Keratinocyte (primary cell): ENCODE data around the gene NEXN. TPM values are rescaled to one million over a fixed set of nuclear protein-coding genes. Genes with fewer than 3 reads are reported as not detected.

ENCODE experiments used
- DNase-seq: peaks from one replicate; pipeline ENCODE4 v3.0.0-alpha.2; 2011; ENCODE audit warnings: low read depth, missing footprints, low spot score
- FAIRE-seq: peaks from 2 replicates; lab custom pipeline; 2011; peaks lifted over from hg19 to GRCh38; lab: Jason Lieb, UNC
- H2AFZ ChIP-seq: 2 replicates; pipeline ENCODE4 v1.6.0; 2012; ENCODE audit warnings: low read length, control low read depth, inconsistent platforms; ENCODE audit not compliant: control insufficient read depth
- H3K27ac ChIP-seq: 2 replicates; pipeline ENCODE4 v1.5.1; 2011; ENCODE audit warnings: low read length; ENCODE audit not compliant: control insufficient read depth, insufficient read depth
- H3K27me3 ChIP-seq: 3 replicates; pipeline ENCODE4 v1.6.0; 2011; ENCODE audit warnings: low read length; ENCODE audit not compliant: control insufficient read depth, insufficient read depth; ENCODE audit errors: extremely low read depth
- H3K36me3 ChIP-seq, 2 experiments: 2 replicates in 1 of 2; 3 replicates in 1 of 2; pipeline ENCODE4 v1.5.1; 2011; ENCODE audit warnings: low read length in 2 of 2, mild to moderate bottlenecking in 1 of 2; ENCODE audit not compliant: control insufficient read depth in 2 of 2, insufficient read depth in 2 of 2; ENCODE audit errors: extremely low read depth in 1 of 2
- H3K4me1 ChIP-seq: 3 replicates; pipeline ENCODE4 v1.5.1; 2011; ENCODE audit warnings: low read length; ENCODE audit not compliant: control insufficient read depth, insufficient read depth; ENCODE audit errors: extremely low read depth
- H3K4me2 ChIP-seq: 3 replicates; pipeline ENCODE4 v1.6.0; 2011; ENCODE audit warnings: low read depth, low read length; ENCODE audit not compliant: control insufficient read depth, insufficient read depth; ENCODE audit errors: extremely low read depth
- H3K4me3 ChIP-seq, 3 experiments: fragments of 200-600 bp in 1 of 3; sonication (generic) in 1 of 3; 2 replicates in 2 of 3; 3 replicates in 1 of 3; pipeline ENCODE4 v1.5.1; 2011 to 2016; ENCODE audit warnings: low read length in 3 of 3, mild to moderate bottlenecking in 3 of 3, control low read depth in 2 of 3, inconsistent platforms in 1 of 3, low read depth in 1 of 3, mixed read lengths in 1 of 3, mixed run types in 1 of 3, moderate library complexity in 1 of 3; ENCODE audit not compliant: control insufficient read depth in 2 of 3, insufficient read depth in 2 of 3; ENCODE audit errors: extremely low read depth in 1 of 3
- H3K79me2 ChIP-seq: 2 replicates; pipeline ENCODE4 v1.6.0; 2012; ENCODE audit warnings: low read length; ENCODE audit not compliant: control insufficient read depth, insufficient read depth
- H3K9ac ChIP-seq: 3 replicates; pipeline ENCODE4 v1.6.0; 2011; ENCODE audit warnings: low read length; ENCODE audit not compliant: control insufficient read depth, insufficient read depth; ENCODE audit errors: extremely low read depth
- H3K9me1 ChIP-seq: 3 replicates; pipeline ENCODE4 v1.6.0; 2011; ENCODE audit warnings: low read length; ENCODE audit not compliant: control insufficient read depth, insufficient read depth; ENCODE audit errors: extremely low read depth
- H3K9me3 ChIP-seq: 2 replicates; pipeline ENCODE4 v1.5.1; 2012; ENCODE audit warnings: low read depth, low read length; ENCODE audit not compliant: control insufficient read depth
- H4K20me1 ChIP-seq: 3 replicates; pipeline ENCODE4 v1.6.0; 2011; ENCODE audit warnings: low read length; ENCODE audit not compliant: control insufficient read depth, insufficient read depth; ENCODE audit errors: extremely low read depth
- CTCF ChIP-seq, 3 experiments: IDR thresholded peaks in 1 of 3; conservative IDR thresholded peaks in 1 of 3; optimal IDR thresholded peaks in 1 of 3; 2 replicates in 2 of 3; 3 replicates in 1 of 3; pipeline versions ENCODE3 to v1.5.1; 2011; ENCODE audit warnings: low read length in 3 of 3, mild to moderate bottlenecking in 3 of 3, moderate library complexity in 2 of 3, control low read depth in 1 of 3, inconsistent platforms in 1 of 3; ENCODE audit not compliant: insufficient read depth in 2 of 3; ENCODE audit errors: extremely low read depth in 1 of 3
- EZH2 ChIP-seq: IDR thresholded peaks from one replicate; pipeline ENCODE4 v1.6.1; 2012; ENCODE audit warnings: inconsistent platforms, mild to moderate bottlenecking, low read length, moderate library complexity
- dilution Hi-C: fragments of 300-500 bp; cut with MboI; formaldehyde crosslinking; loops from one replicate; pipeline ENCODE4 v1.7.0; 2020; ENCODE audit warnings: low sequenced_read_pairs; ENCODE audit not compliant: extremely low pct_ligation_motif_present
- polyA plus RNA-seq, 5 experiments: library from polyadenylated mRNA; depleted of rRNA in 3 of 5; stranded (reverse) in 3 of 5; stranded (forward) in 1 of 5; unstranded in 1 of 5; fragments of >200 nt; gene quantifications; 1 replicate in 1 of 5; 2 replicates in 3 of 5; 3 replicates in 1 of 5; pipeline versions ENCODE4 v1.2.1 to v1.2.3, GENCODE V29; 2011 to 2012; ENCODE audit warnings: missing spikeins in 2 of 5, low read depth in 1 of 5, low replicate concordance in 1 of 5

Gene NEXN
- polyA plus RNA-seq, 1 donor (not counting 4 experiments of a cell fraction or from before 2014, with no cell fraction given), result 2.3 TPM

GRCh38 chr1:77881061-77881460 is 7.4 kb upstream of the NEXN start:
- Histone ChIP-seq H3K36me3 (no peaks in the 10 kb centered on the region), H3K27me3 (no peaks in the 10 kb centered on the region), H3K27ac (no peak overlapping the region), H3K4me1 (no peaks in the 10 kb centered on the region), H3K9me1 (no peaks in the 10 kb centered on the region), H3K79me2 (no peaks in the 10 kb centered on the region), H3K9ac (no peak overlapping the region), H3K4me3 (no peak overlapping the region), H3K4me2 (no peak overlapping the region), H3K9me3 (no peaks in the 10 kb centered on the region), H4K20me1 (no peaks in the 10 kb centered on the region), H2AFZ (no peak overlapping the region)
- FAIRE-seq (no peak), DNase-seq (no peak)
- dilution Hi-C loops, result no loop called here
- no peak for TF ChIP-seq CTCF (optimal IDR thresholded peaks at IDR 0.05 in 1 of 3, IDR thresholded peaks at IDR 0.05 in 1 of 3, conservative IDR thresholded peaks at IDR 0.05 in 1 of 3; ENCODE audit: extremely low read depth in 1 of 3, insufficient read depth in 2 of 3, low read length in 3 of 3)
- TF ChIP-seq EZH2, result no peak

- Histone ChIP-seq H3K36me3 (no peaks in the 10 kb centered on the region), H3K4me1 (no peaks in the 10 kb centered on the region), H3K9me1 (no peaks in the 10 kb centered on the region), H3K27ac (no peak overlapping the region), H2AFZ (no peak overlapping the region), H4K20me1 (no peaks in the 10 kb centered on the region), H3K9me3 (no peaks in the 10 kb centered on the region), H3K27me3 (no peaks in the 10 kb centered on the region), H3K4me2 (no peak overlapping the region), H3K4me3 (no peak overlapping the region), H3K79me2 (no peaks in the 10 kb centered on the region), H3K9ac (no peak overlapping the region)
- FAIRE-seq (no peak), DNase-seq (no peak)
- TF ChIP-seq EZH2, result no peak
- no peak for TF ChIP-seq CTCF (optimal IDR thresholded peaks at IDR 0.05 in 1 of 3, IDR thresholded peaks at IDR 0.05 in 1 of 3, conservative IDR thresholded peaks at IDR 0.05 in 1 of 3; ENCODE audit: extremely low read depth in 1 of 3, insufficient read depth in 2 of 3, low read length in 3 of 3)
- dilution Hi-C loops, result no loop called here
These were observed 6.0 kb upstream of the NEXN start for GRCh38 chr1:77882411-77882810.
